ENCODE measurements around the gene CD55.
A peak's percentile ranks its signal among the peaks of the same experiment; 100 is the strongest.
"Not testable (repeated sequence)": the region's sequence is repeated elsewhere in the genome, so short reads cannot be mapped to it uniquely, and the experiment has no call there.

CD55 gene

GRCh38 chr1:207306023-207306422 lies 15.5 kb upstream of the CD55 start:
- DNase-seq, result no peak

GRCh38 chr1:207306603-207307002 lies 14.9 kb upstream of the CD55 start:
- no peak for DNase-seq

GRCh38 chr1:207308451-207309190 lies 12.9 kb upstream of the CD55 start:
- DNase-seq, result no peak

GRCh38 chr1:207309745-207310273 lies 11.7 kb upstream of the CD55 start:
- peak; percentile 80 for DNase-seq

GRCh38 chr1:207311888-207312603 lies 9.4 kb upstream of the CD55 start:
- DNase-seq, result no peak

GRCh38 chr1:207312604-207312920 lies 8.9 kb upstream of the CD55 start:
- no peak for DNase-seq

GRCh38 chr1:207313131-207313530 lies 8.3 kb upstream of the CD55 start:
- no peak for DNase-seq

- DNase-seq, result no peak
These were observed 6.7 kb upstream of the CD55 start for GRCh38 chr1:207314816-207315215.

- no peak for DNase-seq
These were observed 6.0 kb upstream of the CD55 start for GRCh38 chr1:207315435-207315834.

- DNase-seq, result no peak
These were observed 5.3 kb upstream of the CD55 start for GRCh38 chr1:207316141-207316540.

GRCh38 chr1:207316622-207317391 lies 4.7 kb upstream of the CD55 start:
- no peak for DNase-seq

GRCh38 chr1:207317561-207317960 lies 3.9 kb upstream of the CD55 start:
- DNase-seq, result no peak

- DNase-seq, result no peak
These were observed 3.3 kb upstream of the CD55 start for GRCh38 chr1:207318072-207318619.

- no peak for DNase-seq
These were observed 2.3 kb upstream of the CD55 start for GRCh38 chr1:207319199-207319598.

GRCh38 chr1:207320105-207320504 lies 1.4 kb upstream of the CD55 start:
- not testable (repeated sequence) for DNase-seq

- DNase-seq, result no peak
These were observed 540 bp downstream of the CD55 start for GRCh38 chr1:207321790-207322645.

- DNase-seq, result no peak
These were observed 2.1 kb downstream of the CD55 start for GRCh38 chr1:207323425-207324225.

- DNase-seq, result peak; percentile 72
These were observed 6.5 kb downstream of the CD55 start for GRCh38 chr1:207328004-207328403.

- no peak for DNase-seq
These were observed 7.5 kb downstream of the CD55 start for GRCh38 chr1:207328908-207329440.

GRCh38 chr1:207329469-207329868 lies 8.0 kb downstream of the CD55 start:
- DNase-seq, result no peak

Data from fibroblast of skin of right biceps (primary cell).